ENCODE measurements around the gene FGF14.

GRCh38 chr13:101945435-101945834 is 456.4 kb downstream of the FGF14 start:
- TF ChIP-seq CTCF (IDR thresholded peaks at IDR 0.05; ENCODE audit: low read depth, low read length) (peak; percentile 26; the same call in 1 of the 2 replicates), EZH2phosphoT487 (IDR thresholded peaks at IDR 0.05; ENCODE audit: low read depth) (no peak)
